Posterior vena cava (tissue), 2 donors: ENCODE data around the gene MYEF2. TPM values are rescaled to one million over a fixed set of nuclear protein-coding genes. Genes with fewer than 3 reads are reported as not detected.

Source experiments
- DNase-seq: peaks from one replicate; pipeline ENCODE4 v3.0.0-alpha.2; 2020; ENCODE audit warnings: low spot score
- intact Hi-C, 2 donors: fragments of 100-400 bp; cut with DNase I; formaldehyde crosslinking; loops; one replicate each; pipeline versions ENCODE4 v1.14.1 to v1.14.2; 2022 to 2023
- total RNA-seq, 2 donors: library from RNA; stranded (reverse); fragmentation: NEBNext Ultra II Directional; extraction: Animal tissue kit (Norgen Biotek cat#: 25700); gene quantifications; one replicate each; pipeline ENCODE4 v1.2.1, GENCODE V29; 2021
- donor health status: DM: yes; HTN: yes; CAD: no.
- donor health status: DM: yes; HTN: yes; CAD: no.

MYEF2 gene
- total RNA-seq, 2 donors from 2014 or later, result 16.5 to 34.5 TPM

GRCh38 chr15:48149858-48150257 is 28.2 kb downstream of the MYEF2 start:
- no peak for DNase-seq
- intact Hi-C loops, result no loop called here

GRCh38 chr15:48147358-48147757 is 30.7 kb downstream of the MYEF2 start:
- intact Hi-C loops, result no loop called here
- DNase-seq, result no peak

DNA sequence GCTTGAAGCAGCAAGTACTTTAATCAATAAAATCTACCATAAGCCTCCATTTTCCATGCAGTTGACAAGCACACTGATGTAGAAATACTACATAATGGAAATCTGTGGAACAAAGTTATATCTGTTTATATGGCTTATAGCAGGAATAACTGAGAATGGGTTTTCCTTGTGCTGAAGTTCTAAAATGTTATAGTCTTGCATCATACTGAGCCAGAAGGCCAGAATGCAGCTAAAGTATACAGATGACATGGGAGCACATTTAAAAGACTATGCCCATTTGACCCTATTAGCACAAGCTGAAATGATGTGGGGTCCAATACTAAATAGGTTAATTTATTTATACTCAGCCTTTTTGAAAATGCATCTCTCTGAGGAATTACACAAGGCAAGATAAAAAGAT is 32.2 kb downstream of the MYEF2 start:
- no peak for DNase-seq
- intact Hi-C loops, result no loop called here

DNA sequence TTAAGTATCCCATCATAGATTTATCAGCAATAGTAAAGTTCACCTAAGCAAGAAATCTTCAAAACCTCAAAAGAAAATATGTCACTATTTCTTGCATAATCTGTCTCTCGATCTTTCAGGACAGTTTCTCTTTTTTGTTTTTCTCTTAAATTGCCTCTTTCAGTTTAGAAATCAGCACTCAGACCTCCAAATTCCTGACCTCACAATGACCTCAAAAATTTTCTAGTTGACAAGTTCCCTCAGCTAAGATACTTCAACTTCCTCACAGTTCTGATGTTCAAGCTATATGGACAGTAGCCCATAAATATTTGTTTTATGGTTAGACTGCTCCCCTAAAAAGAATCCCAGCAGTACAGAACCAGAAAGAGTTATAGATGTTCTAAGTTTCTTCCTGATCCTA is 33.2 kb downstream of the MYEF2 start:
- no peak for DNase-seq
- intact Hi-C loops, result no loop called here

DNA sequence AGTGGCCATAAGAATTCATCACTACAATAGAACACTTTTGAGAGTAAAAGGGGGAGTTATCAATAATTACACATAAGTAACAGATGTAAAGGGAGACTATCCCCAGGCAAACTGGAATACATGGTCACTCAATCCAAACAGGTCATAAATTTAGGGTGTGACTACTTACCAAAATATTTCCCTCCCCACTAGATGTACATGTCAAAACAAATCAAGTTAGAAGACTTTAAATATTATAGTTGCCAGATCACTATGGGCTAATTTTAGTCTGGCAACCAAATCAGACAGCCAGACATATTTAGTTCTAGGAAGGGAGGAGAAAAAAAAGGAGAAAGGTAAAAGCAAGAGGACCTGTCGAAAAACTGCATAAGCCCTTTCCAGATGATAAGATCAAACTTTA is 34.2 kb downstream of the MYEF2 start:
- DNase-seq, result no peak
- intact Hi-C loops, result no loop called here

DNA sequence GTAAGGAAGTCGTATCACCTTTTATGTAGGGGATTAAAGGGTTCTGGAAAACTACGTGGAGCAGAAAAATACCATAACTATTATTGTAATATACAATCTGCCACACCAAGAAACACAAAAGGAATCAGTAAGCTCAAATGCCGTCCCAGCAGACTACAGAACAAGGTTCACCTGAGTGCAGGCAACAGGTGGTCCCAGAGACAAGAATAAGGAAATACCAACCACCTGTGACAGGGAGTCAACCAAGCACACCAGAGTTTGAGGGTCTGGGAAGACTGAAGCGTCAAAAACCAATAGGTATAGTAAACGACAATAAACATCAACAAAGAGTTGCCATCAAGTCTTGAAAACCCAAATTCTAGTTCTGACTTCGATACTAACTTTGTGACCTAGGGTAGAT is 45.2 kb downstream of the MYEF2 start:
- intact Hi-C loops, result no loop called here

DNA sequence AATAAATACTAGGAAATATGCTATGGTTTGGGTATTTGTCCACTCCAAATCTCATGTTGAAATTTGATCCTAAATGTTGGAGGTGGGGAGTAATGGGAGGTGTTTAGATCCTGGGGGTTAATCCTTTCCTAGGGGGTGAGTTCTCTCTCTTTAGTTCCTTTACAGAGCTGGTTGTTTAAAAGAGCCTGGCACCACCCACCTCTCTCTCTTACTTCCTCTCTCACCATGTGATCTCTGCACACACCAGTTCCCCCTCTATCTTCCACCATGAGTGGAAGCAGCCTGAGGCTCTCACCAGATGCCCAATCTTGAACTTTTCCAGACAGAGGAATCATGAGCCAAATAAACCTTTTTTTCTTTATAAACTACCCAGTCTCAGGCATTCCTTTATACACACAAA is 46.8 kb downstream of the MYEF2 start:
- no peak for DNase-seq
- intact Hi-C loops, result no loop called here

More for the DNA sequence above, 45.2 kb downstream of the MYEF2 start:
- DNase-seq, result no peak

DNA sequence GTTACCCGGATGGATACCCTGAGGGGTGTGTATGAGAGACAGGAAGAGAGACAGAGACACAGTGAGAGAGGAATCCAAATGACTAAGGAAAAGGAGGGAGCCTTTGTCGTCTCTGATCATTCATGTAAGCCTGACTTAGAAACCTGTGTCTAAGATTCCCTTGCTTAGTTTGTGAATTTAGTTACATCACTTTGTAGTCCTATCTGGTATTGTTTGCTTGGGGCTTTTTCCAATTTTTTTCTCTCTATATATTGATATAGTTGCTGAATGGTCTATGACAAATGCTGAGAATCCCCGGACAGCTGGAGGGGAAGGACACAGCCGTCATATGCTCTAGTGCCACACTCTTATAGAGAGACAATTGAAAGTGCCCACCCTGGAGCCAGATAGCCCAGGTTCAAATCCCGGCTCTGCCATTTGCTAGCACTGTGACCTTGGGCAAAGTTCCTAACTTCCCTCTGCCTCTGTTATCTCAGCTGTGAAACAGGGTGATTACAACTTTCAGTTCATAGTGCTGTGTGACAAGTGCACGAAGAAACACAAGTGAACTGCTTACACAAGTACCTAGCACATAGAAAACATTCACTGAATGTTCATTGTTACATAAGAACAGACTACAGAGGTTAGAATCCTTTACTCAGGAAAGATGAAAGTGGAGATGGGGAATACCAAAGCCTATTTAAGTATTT is 51.3 kb downstream of the MYEF2 start:
- no peak for DNase-seq
- intact Hi-C loops, result no loop called here

DNA sequence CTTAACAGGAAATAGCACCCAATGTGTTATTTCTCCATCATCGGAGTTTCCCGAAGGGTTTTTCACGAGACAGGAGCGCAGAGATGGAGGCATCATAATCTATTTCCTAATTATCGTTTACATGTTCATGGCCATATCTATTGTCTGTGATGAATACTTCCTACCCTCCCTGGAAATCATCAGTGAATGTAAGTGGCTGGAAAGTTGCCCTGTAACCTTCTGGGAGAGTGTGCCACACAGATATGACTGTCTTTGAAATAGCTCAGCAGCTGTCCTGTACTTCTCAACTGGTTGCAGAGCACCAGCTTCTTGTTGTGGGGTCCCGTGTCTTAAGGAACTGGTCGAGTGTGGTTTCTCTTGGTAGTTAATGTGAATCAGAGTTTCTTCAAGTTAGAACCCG is 56.2 kb downstream of the MYEF2 start:
- no peak for DNase-seq
- intact Hi-C loops, result no loop called here

- DNase-seq, result no peak
- intact Hi-C loops, result no loop called here
These were observed 57.4 kb downstream of the MYEF2 start, which contains the start of gene SLC24A5 for GRCh38 chr15:48120745-48121144. Gene SLC24A5, plus strand, starts transcription at chr15:48120990. Its CDS starts 55 bp downstream, at chr15:48121045.

- intact Hi-C loops, result no loop called here
These were observed 58.8 kb downstream of the MYEF2 start for GRCh38 chr15:48119277-48119676.

GRCh38 chr15:48112242-48112641 is 65.9 kb downstream of the MYEF2 start:
- DNase-seq, result no peak
- intact Hi-C loops, result no loop called here

More at GRCh38 chr15:48119277-48119676, 58.8 kb downstream of the MYEF2 start:
- DNase-seq, result no peak

DNA sequence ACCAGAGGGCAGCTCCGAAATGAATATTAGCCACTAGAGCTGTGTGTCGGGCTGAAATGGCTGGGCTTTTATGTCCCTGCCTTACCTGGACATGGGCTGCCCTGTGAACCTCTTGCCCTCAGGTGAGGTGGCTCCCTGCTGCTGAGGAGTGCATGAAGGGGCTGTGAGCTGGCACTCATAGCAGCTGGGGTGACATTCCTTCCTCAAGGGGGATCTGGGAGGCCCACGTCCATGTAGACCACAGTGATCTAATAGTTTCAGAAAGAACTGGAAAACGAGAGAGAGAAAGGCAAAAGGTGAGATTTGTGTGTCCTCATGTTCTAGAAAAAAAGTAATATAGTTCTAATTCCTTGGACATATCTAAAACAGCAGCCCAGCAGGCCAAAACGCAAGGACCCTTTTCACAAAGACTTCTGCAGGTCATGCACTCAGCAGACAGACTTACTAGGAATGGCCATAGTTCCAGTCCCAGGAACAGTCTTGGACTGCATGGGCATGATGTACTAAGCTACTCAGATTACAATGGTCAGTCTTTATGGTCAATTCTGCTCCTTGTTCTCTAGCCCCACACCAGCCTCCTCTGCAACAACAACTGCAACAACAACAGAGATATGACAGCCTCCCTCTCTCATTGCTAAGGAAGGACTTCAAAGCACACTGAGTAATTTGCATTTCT is 68.1 kb downstream of the MYEF2 start:
- intact Hi-C loops, result no loop called here
- DNase-seq, result no peak

DNA sequence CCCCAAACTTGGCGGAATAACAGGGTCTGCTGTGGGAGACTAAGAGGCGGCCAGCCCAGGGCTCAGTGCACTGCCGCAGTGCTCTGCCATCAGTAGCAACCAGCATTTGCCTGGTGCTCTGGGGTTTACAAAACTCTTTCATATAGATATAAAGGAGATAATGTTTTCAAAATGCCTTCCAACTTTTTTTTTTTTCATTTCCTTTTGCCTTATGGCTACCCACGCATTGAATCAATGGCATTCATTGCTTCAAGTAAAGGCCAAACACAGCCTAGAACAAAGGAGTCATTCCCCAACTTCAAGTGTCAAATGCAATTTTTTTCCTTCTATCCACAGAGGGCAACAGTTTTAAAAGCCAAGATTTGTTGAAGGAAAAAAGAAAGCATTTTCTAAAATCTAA is 68.9 kb downstream of the MYEF2 start:
- intact Hi-C loops, result no loop called here
- DNase-seq, result no peak

DNA sequence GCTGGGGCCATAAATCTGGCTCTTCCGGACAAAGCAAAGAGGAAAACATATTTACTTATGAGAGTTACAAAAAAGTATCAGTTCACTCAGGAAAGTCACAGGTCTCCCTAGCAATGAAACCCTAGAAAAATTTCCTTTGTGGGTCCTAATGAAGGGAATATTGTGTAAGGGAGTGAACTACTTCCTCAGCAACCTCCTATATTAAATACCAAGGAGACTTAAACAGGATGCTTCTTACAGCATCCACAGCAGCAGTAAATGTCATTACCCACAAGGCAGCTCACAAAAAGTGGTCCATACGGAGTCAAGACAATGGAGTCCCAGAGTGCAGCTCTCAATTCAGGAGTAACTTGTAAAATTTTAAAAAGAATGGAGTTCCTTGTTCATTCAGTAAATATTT is 72.2 kb downstream of the MYEF2 start:
- no peak for DNase-seq
- intact Hi-C loops, result no loop called here

DNA sequence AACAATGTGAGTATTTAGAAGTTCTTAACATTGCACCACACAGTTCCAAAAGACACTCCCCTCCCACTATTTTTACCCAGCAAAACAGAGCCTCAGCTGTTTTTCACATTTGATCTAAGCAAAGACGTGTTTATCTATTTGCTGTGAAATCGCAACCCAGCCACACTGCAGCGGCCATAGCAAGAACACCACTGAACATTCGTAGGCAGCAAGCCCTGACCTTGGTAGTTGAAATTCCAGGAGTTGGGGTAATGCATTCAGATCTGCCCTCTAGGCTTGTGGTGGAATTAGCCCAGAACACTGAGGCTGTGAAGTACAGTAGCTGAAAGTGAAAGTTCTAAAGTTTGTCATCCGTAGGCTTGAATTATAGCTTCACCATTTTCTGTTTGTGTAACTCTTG is 74.4 kb downstream of the MYEF2 start:
- DNase-seq, result no peak
- intact Hi-C loops, result no loop called here

- DNase-seq, result no peak
- intact Hi-C loops, result no loop called here
These were observed 75.9 kb downstream of the MYEF2 start for GRCh38 chr15:48102167-48102566.

DNA sequence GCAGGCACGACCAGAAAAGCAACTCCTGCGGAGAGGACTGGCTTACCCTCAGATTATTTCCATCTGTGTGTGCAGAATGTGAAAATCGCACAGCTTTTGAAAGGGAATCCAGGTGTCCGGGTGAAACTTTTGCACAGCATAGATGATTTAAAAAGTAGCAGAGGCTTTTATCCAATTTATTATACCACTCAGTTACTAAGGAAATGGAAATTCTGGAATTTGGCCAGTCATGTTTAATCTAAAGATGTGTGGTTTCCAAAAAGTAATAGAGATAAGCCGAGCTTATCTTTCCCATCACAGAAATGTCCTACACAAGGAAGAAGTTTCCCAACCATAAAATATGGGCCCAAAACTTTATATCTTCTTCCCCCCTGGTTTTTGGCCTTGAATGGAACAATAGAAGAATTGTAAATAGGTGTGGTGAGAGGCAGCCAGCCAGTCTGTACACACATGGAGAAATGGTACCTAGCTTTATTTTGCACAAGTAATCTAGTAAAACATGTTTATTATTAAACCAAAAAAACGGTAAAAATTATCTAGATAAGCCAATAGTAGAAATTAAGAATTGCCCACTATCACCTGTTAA is 76.6 kb downstream of the MYEF2 start:
- no peak for DNase-seq
- intact Hi-C loops, result no loop called here

DNA sequence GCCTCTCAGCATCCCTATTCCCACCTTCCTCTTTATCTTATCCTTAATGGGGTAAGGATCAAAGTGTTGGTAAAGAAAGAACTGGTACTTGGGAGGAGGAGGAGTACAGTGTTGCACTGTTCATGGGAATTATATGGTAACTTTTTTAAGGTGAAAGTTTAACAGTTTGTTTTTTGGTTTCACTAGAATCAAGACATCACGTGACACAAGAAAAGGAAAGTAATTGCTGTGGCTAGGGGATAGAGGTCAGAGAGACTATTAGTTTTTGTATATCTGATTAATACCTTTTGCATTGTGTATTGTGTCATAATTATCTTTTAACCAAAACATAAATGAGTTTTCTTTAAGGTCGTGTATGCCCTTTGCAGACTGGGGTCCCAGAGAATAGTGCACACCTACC is 80.8 kb downstream of the MYEF2 start:
- DNase-seq, result no peak
- intact Hi-C loops, result no loop called here

DNA sequence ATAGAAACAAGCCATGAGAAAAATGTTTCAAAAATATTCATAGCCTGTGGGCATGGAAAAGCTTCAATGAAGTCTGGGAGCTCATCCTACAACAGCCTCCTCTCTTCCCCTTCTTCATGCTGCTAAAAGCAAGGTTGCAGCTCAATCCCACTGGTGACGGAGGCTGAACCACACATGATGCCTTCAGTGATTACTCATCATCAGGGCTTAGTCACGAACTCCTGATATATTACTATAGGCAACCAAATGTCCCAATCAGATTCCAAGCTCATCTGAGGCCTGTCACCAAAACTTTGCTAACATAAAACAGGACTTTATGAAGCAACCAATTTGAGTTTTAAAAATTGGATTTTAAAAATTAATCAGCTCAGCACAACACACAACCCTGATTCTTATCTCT is 81.3 kb downstream of the MYEF2 start:
- intact Hi-C loops, result no loop called here
- DNase-seq, result no peak

- DNase-seq, result no peak
- intact Hi-C loops, result no loop called here
These were observed 81.7 kb downstream of the MYEF2 start for GRCh38 chr15:48096355-48096786.
